ENCODE measurements around the gene FGD3.

FGD3 gene

DNA sequence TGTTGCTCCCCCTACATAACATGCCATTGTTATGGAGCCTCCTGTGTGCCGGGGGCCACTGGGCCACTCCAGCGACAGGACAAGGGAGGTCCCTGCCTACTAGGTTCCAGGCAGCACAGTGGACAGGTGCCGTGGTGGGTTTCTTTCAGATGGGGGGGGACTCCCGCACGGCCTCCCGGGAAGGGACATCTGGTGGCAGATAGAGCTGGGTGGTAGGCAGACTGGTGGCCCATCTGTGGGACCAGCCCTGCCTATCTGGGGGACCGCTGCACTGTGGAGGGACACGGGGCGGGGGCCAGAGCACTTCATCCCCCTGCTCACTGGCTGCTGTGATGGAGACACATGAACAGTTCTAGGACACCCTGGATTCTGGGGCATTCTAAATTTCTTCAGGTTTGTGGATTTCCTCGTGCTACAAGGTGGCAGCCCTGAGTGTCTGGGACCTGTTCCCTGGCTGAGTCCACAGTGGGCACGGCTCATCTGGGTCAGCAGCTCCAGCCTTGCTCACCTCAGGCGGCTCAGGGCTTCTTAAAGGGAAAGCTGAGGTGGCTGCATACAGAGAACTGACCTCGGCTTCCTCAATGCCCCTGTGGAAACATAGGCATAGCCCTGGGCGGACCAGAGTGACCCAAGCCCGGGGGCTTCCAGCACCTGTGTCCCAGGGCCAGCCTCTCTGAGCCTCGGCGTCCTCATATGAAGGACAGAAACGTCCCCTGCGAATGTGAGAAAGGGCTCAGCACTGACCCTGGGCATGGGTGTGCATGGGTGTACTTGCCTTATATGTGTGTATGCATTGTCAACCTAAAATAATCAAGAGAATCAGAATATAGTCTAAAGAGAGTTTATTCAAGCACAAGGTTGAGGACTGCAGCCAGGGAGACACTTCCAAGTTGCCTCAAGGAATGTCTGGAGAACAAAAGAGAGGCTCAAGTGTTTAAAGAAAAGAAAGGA is 22.5 kb downstream of the FGD3 start:
- Histone ChIP-seq H3K9ac (ENCODE audit: low read depth, low read length) (peak overlapping the region; percentile 62), H3K36me3 (ENCODE audit: insufficient read depth, low read length) (no peaks in the 10 kb centered on the region), H3K4me3 (ENCODE audit: low read length) (no peak overlapping the region; the same call in 1 of the 2 replicates), H3K4me1 (ENCODE audit: insufficient read depth, low read length) (peaks cover 27% of the 10 kb centered on the region), H3K27ac (ENCODE audit: low read depth, low read length) (peak overlapping the region; percentile 92), H3K27me3 (ENCODE audit: insufficient read depth, low read length) (no peaks in the 10 kb centered on the region), H3K9me3 (ENCODE audit: insufficient read depth, low read depth, low read length) (no peaks in the 10 kb centered on the region)
- 82% methylated on average over 19 of the region's 19 CpGs for WGBS

GRCh38 chr9:92970467-92970923 is 23.2 kb downstream of the FGD3 start:
- 65% methylated on average over 5 of the region's 5 CpGs for WGBS
- Histone ChIP-seq H3K9me3 (ENCODE audit: insufficient read depth, low read depth, low read length) (no peaks in the 10 kb centered on the region), H3K4me1 (ENCODE audit: insufficient read depth, low read length) (peaks cover 27% of the 10 kb centered on the region), H3K4me3 (ENCODE audit: low read length) (no peak overlapping the region), H3K9ac (ENCODE audit: low read depth, low read length) (0 out of 2 replicates have a peak overlapping the region, but pooled peaks have one; percentile 14), H3K27me3 (ENCODE audit: insufficient read depth, low read length) (no peaks in the 10 kb centered on the region), H3K36me3 (ENCODE audit: insufficient read depth, low read length) (no peaks in the 10 kb centered on the region), H3K27ac (ENCODE audit: low read depth, low read length) (peak overlapping the region; percentile 90)

GRCh38 chr9:92971121-92971520 is 23.8 kb downstream of the FGD3 start:
- Histone ChIP-seq H3K36me3 (ENCODE audit: insufficient read depth, low read length) (no peaks in the 10 kb centered on the region), H3K27ac (ENCODE audit: low read depth, low read length) (peak overlapping the region; percentile 90), H3K4me1 (ENCODE audit: insufficient read depth, low read length) (peaks cover 27% of the 10 kb centered on the region), H3K27me3 (ENCODE audit: insufficient read depth, low read length) (no peaks in the 10 kb centered on the region), H3K9ac (ENCODE audit: low read depth, low read length) (no peak overlapping the region), H3K4me3 (ENCODE audit: low read length) (no peak overlapping the region), H3K9me3 (ENCODE audit: insufficient read depth, low read depth, low read length) (no peaks in the 10 kb centered on the region)
- 89% methylated on average over 4 of the region's 5 CpGs for WGBS

GRCh38 chr9:92971776-92972175 is 24.5 kb downstream of the FGD3 start:
- WGBS: no CpG with 5 or more reads among the region's 1 CpG

GRCh38 chr9:92973700-92974099 is 26.4 kb downstream of the FGD3 start:
- no peaks in the 10 kb centered on the region for H3K9me3 ChIP-seq (ENCODE audit: insufficient read depth, low read depth, low read length)
- no peak overlapping the region for H3K4me3 ChIP-seq (ENCODE audit: low read length)
- H3K36me3 ChIP-seq (ENCODE audit: insufficient read depth, low read length): no peaks in the 10 kb centered on the region
- H3K9ac ChIP-seq (ENCODE audit: low read depth, low read length): no peak overlapping the region
- 92% methylated on average over 7 of the region's 7 CpGs for WGBS
- peaks cover 27% of the 10 kb centered on the region for H3K4me1 ChIP-seq (ENCODE audit: insufficient read depth, low read length)
- no peak overlapping the region for H3K27ac ChIP-seq (ENCODE audit: low read depth, low read length)
- H3K27me3 ChIP-seq (ENCODE audit: insufficient read depth, low read length): no peaks in the 10 kb centered on the region

More at GRCh38 chr9:92971776-92972175, 24.5 kb downstream of the FGD3 start:
- H3K4me1 ChIP-seq (ENCODE audit: insufficient read depth, low read length): peaks cover 27% of the 10 kb centered on the region
- H3K36me3 ChIP-seq (ENCODE audit: insufficient read depth, low read length): no peaks in the 10 kb centered on the region
- no peaks in the 10 kb centered on the region for H3K27me3 ChIP-seq (ENCODE audit: insufficient read depth, low read length)
- H3K9ac ChIP-seq (ENCODE audit: low read depth, low read length): no peak overlapping the region
- no peak overlapping the region; the same call in 1 of the 2 replicates for H3K27ac ChIP-seq (ENCODE audit: low read depth, low read length)
- no peaks in the 10 kb centered on the region for H3K9me3 ChIP-seq (ENCODE audit: insufficient read depth, low read depth, low read length)
- H3K4me3 ChIP-seq (ENCODE audit: low read length): no peak overlapping the region

- H3K9me3 ChIP-seq (ENCODE audit: insufficient read depth, low read depth, low read length): no peaks in the 10 kb centered on the region
- peaks cover 22% of the 10 kb centered on the region for H3K4me1 ChIP-seq (ENCODE audit: insufficient read depth, low read length)
- no peak overlapping the region for H3K9ac ChIP-seq (ENCODE audit: low read depth, low read length)
- H3K36me3 ChIP-seq (ENCODE audit: insufficient read depth, low read length): no peaks in the 10 kb centered on the region
- H3K27ac ChIP-seq (ENCODE audit: low read depth, low read length): no peak overlapping the region
- H3K4me3 ChIP-seq (ENCODE audit: low read length): no peak overlapping the region
- H3K27me3 ChIP-seq (ENCODE audit: insufficient read depth, low read length): no peaks in the 10 kb centered on the region
- WGBS: 92% methylated on average over 10 of the region's 10 CpGs
Observed at GRCh38 chr9:92974161-92974661, 26.9 kb downstream of the FGD3 start.

DNA sequence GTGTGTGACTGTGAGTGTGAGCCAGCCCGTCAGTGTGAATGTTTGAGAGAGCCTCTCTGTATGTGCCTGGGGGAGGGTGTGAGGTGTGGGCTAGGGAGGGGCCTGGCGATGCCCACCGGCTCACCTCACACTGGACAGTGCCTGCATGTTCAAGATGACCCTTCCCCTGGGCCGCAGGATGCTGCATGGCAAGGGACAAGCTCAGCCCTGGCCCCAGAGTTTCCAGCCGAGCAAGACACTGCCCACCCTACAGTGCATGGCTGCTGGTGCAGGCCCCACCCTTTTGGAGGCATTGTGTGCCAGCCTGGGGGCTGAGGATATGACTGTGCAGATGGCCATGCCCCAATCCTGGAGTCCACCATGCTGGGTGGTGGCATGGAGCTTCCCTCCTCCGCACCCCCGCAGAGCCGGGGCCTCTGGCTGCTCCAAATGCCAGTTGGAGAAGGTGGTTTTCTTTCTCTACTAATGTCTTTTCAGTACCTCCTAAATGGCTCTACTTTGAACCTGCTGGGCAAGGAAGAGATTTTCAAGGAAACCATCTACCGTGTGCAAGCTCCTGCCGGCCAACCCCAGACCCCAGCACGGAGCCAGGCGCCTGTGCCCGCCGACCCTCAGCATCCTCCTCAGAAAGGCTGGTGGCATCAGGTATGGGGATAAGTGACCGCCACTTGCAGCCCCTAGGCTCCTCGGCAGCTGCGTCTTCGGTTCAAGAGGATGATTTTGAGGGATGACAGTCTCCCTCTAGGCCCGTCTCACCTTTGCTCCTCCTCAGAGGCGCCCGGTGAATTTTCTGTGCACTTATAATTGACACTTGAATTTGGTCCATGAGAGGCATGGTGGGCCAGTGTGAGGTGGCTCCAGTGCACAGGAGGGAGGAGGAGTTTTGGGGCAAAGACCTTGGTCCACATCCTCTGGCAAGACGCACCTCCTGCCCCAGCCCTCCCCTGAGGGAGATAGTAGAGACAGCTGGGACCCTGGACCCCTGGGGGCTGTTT is 27.7 kb downstream of the FGD3 start:
- Histone ChIP-seq H3K9me3 (ENCODE audit: insufficient read depth, low read depth, low read length) (no peaks in the 10 kb centered on the region), H3K9ac (ENCODE audit: low read depth, low read length) (no peak overlapping the region), H3K27me3 (ENCODE audit: insufficient read depth, low read length) (no peaks in the 10 kb centered on the region), H3K4me3 (ENCODE audit: low read length) (no peak overlapping the region), H3K36me3 (ENCODE audit: insufficient read depth, low read length) (no peaks in the 10 kb centered on the region), H3K27ac (ENCODE audit: low read depth, low read length) (no peak overlapping the region), H3K4me1 (ENCODE audit: insufficient read depth, low read length) (peaks cover 14% of the 10 kb centered on the region)
- WGBS: 90% methylated on average over 22 of the region's 22 CpGs

DNA sequence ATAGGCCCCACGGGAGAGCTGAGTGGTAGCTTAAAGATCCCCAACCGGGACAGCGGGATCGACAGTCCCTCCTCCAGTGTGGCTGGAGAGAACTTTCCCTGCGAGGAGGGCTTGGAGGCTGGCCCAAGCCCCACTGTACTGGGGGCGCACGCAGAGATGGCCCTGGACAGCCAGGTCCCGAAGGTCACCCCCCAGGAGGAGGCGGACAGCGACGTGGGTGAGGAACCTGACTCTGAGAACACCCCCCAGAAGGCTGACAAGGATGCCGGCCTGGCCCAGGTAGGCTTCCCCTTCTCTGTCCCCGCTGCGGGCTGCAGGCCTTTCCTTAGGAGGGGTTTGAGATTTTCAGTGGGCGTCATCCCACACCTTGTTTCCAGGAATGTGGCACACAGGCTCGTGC is 29.1 kb downstream of the FGD3 start:
- H3K27ac ChIP-seq (ENCODE audit: low read depth, low read length): no peak overlapping the region
- H3K4me1 ChIP-seq (ENCODE audit: insufficient read depth, low read length): peaks cover 3% of the 10 kb centered on the region; the same call in 1 of the 2 replicates
- 92% methylated on average over 16 of the region's 16 CpGs for WGBS
- no peaks in the 10 kb centered on the region for H3K36me3 ChIP-seq (ENCODE audit: insufficient read depth, low read length)
- H3K27me3 ChIP-seq (ENCODE audit: insufficient read depth, low read length): no peaks in the 10 kb centered on the region
- H3K4me3 ChIP-seq (ENCODE audit: low read length): no peak overlapping the region
- H3K9me3 ChIP-seq (ENCODE audit: insufficient read depth, low read depth, low read length): peaks cover 6% of the 10 kb centered on the region
- H3K9ac ChIP-seq (ENCODE audit: low read depth, low read length): no peak overlapping the region

DNA sequence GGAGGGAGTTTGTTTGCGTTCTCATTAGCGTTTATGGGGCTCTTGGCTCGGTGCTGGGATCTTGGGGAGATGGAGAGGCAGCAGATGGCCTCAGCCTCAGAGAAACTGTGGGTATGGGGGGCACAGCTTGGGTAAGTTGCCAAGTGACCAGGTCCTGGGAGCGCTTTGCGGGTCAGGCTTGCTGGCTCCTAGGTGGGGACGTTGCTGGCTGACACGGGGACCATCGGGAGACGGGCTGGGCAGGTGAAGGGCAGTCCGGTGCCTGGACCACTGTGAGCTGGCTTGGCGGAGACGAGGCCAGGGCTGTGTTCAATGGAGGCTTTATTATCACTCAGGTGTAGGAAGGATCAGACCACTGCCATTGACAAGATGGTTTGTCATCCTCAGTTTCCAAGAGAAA is 30.0 kb downstream of the FGD3 start:
- WGBS: 95% methylated on average over 12 of the region's 12 CpGs
- H3K9me3 ChIP-seq (ENCODE audit: insufficient read depth, low read depth, low read length): peaks cover 14% of the 10 kb centered on the region
- H3K4me3 ChIP-seq (ENCODE audit: low read length): no peak overlapping the region
- H3K27me3 ChIP-seq (ENCODE audit: insufficient read depth, low read length): no peaks in the 10 kb centered on the region
- no peak overlapping the region for H3K9ac ChIP-seq (ENCODE audit: low read depth, low read length)
- no peaks in the 10 kb centered on the region for H3K4me1 ChIP-seq (ENCODE audit: insufficient read depth, low read length)
- H3K27ac ChIP-seq (ENCODE audit: low read depth, low read length): no peak overlapping the region
- no peaks in the 10 kb centered on the region for H3K36me3 ChIP-seq (ENCODE audit: insufficient read depth, low read length)

GRCh38 chr9:92978345-92978875 is 31.1 kb downstream of the FGD3 start:
- H3K27ac ChIP-seq (ENCODE audit: low read depth, low read length): no peak overlapping the region
- no peak overlapping the region for H3K4me3 ChIP-seq (ENCODE audit: low read length)
- no peaks in the 10 kb centered on the region for H3K36me3 ChIP-seq (ENCODE audit: insufficient read depth, low read length)
- H3K27me3 ChIP-seq (ENCODE audit: insufficient read depth, low read length): no peaks in the 10 kb centered on the region
- 94% methylated on average over 1 of the region's 4 CpGs for WGBS
- peaks cover 25% of the 10 kb centered on the region for H3K9me3 ChIP-seq (ENCODE audit: insufficient read depth, low read depth, low read length)
- H3K4me1 ChIP-seq (ENCODE audit: insufficient read depth, low read length): no peaks in the 10 kb centered on the region
- no peak overlapping the region for H3K9ac ChIP-seq (ENCODE audit: low read depth, low read length)
